ENCODE measurements around the gene TMCO4. TPM values are rescaled to one million over a fixed set of nuclear protein-coding genes. Genes with fewer than 3 reads are reported as not detected.

Gene TMCO4
- total RNA-seq, 1 experiment from 2014 or later = 19.7 TPM

GRCh38 chr1:19733615-19734014, 66.1 kb downstream of the TMCO4 start:
- TF ChIP-seq EZH2phosphoT487 (IDR thresholded peaks at IDR 0.05; ENCODE audit: borderline replicate concordance, low read length) = no peak
- TF ChIP-seq CTCF (conservative IDR thresholded peaks at IDR 0.05; ENCODE audit: low read depth, low read length) = no peak
- TF ChIP-seq EZH2 (IDR thresholded peaks at IDR 0.05; ENCODE audit: low read length, unreplicated experiment) = no peak
- ATAC-seq (no peak), DNase-seq (no peak)
- Histone ChIP-seq H3F3A (ENCODE audit: low read length, unreplicated experiment) (no peaks in the 10 kb centered on the region), H4K20me1 (ENCODE audit: low read length) (no peaks in the 10 kb centered on the region), H3K4me3 (ENCODE audit: low read length) (no peak overlapping the region), H2AFZ (ENCODE audit: low read length) (no peak overlapping the region), H3K79me2 (ENCODE audit: low read length) (no peaks in the 10 kb centered on the region), H3K9ac (ENCODE audit: low read length) (no peak overlapping the region), H3K9me2 (replicated peaks; ENCODE audit: low read length) (no peaks in the 10 kb centered on the region), H3K4me2 (ENCODE audit: low read length) (no peak overlapping the region), H3K36me3 (ENCODE audit: low read depth, low read length) (no peaks in the 10 kb centered on the region), H3K27me3 (ENCODE audit: low read length) (no peaks in the 10 kb centered on the region), H3K4me1 (ENCODE audit: insufficient read depth, low read length) (peaks cover 37% of the 10 kb centered on the region), H3K9me3 (ENCODE audit: low read length) (no peaks in the 10 kb centered on the region), H3K27ac (ENCODE audit: low read length) (no peak overlapping the region)
- intact Hi-C loops (cut with micrococcal nuclease) = no loop called here
- POLR2A ChIA-PET (ENCODE audit: unreplicated experiment) = no interaction called here
- CTCF ChIA-PET = no interaction called here
- BruUV-seq (replicated peaks) = no TSS peak

DNA sequence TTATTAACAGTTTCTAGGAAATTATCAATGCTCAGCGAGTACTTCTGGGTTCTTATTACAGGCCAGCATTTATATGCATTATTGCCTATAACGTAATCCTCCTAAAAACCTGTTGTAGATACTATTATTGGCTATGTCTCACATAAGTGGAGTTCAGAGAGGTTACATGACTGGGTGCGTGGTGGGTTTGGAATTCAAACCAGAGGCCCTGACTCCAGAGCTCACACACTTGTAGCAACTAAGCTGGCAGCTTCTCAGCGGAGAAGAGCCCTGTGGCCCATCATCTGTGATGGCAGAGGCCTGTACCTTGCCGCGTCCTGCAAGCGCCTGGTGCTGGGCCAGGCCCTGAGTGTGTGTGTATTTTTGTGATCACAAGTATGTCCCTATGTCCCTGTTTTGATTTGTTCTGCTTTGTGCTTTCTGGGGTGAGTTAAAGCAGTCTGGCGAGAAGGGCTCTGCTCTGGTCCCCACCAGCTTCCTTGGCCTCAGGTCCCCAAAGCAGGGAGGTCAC, 68.3 kb downstream of the TMCO4 start:
- no peak overlapping the region for H3K4me3 ChIP-seq (ENCODE audit: low read length)
- no peaks in the 10 kb centered on the region for H4K20me1 ChIP-seq (ENCODE audit: low read length)
- BruUV-seq (replicated peaks) = no TSS peak
- no peaks in the 10 kb centered on the region for H3K36me3 ChIP-seq (ENCODE audit: low read depth, low read length)
- intact Hi-C loops (cut with micrococcal nuclease) = no loop called here
- H3F3A ChIP-seq (ENCODE audit: low read length, unreplicated experiment) = no peaks in the 10 kb centered on the region
- DNase-seq = no peak
- peaks cover 15% of the 10 kb centered on the region for H3K4me1 ChIP-seq (ENCODE audit: insufficient read depth, low read length)
- H3K9ac ChIP-seq (ENCODE audit: low read length) = no peak overlapping the region
- ChIA-PET CTCF (no interaction called here), POLR2A (ENCODE audit: unreplicated experiment) (no interaction called here)
- no peaks in the 10 kb centered on the region for H3K9me2 ChIP-seq (replicated peaks; ENCODE audit: low read length)
- TF ChIP-seq EZH2 (IDR thresholded peaks at IDR 0.05; ENCODE audit: low read length, unreplicated experiment) = no peak
- no peak overlapping the region for H2AFZ ChIP-seq (ENCODE audit: low read length)
- no peak overlapping the region for H3K27ac ChIP-seq (ENCODE audit: low read length)
- no peaks in the 10 kb centered on the region for H3K27me3 ChIP-seq (ENCODE audit: low read length)
- no peaks in the 10 kb centered on the region for H3K79me2 ChIP-seq (ENCODE audit: low read length)
- no peaks in the 10 kb centered on the region for H3K9me3 ChIP-seq (ENCODE audit: low read length)
- no peak overlapping the region for H3K4me2 ChIP-seq (ENCODE audit: low read length)
- no peak for ATAC-seq

DNA sequence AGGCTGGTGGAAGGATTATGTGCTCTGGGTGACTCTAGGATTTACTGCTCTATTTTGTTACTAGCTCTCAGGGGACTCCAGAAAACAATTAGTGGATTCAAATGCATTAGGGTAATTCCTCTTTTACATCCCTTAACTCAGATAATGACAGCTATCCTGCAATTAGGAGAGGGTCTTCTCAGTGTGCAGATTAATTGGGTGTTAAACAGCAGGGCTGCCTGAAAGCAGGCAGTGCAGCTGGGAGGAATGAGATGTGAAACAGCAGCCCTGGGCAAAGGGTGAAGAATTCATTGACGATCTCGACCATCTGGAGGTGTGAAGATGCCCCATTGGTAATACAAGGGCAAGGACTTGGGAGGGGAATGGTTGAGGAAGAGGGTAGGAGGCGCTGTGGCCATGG, 68.9 kb downstream of the TMCO4 start:
- Histone ChIP-seq H3K9me3 (ENCODE audit: low read length) (no peaks in the 10 kb centered on the region), H3K27me3 (ENCODE audit: low read length) (no peaks in the 10 kb centered on the region), H3K27ac (ENCODE audit: low read length) (no peak overlapping the region), H3K9ac (ENCODE audit: low read length) (no peak overlapping the region), H3K9me2 (replicated peaks; ENCODE audit: low read length) (no peaks in the 10 kb centered on the region), H3F3A (ENCODE audit: low read length, unreplicated experiment) (no peaks in the 10 kb centered on the region), H2AFZ (ENCODE audit: low read length) (no peak overlapping the region), H3K79me2 (ENCODE audit: low read length) (no peaks in the 10 kb centered on the region), H3K4me1 (ENCODE audit: insufficient read depth, low read length) (peaks cover 10% of the 10 kb centered on the region), H3K36me3 (ENCODE audit: low read depth, low read length) (no peaks in the 10 kb centered on the region), H4K20me1 (ENCODE audit: low read length) (no peaks in the 10 kb centered on the region), H3K4me2 (ENCODE audit: low read length) (no peak overlapping the region), H3K4me3 (ENCODE audit: low read length) (no peak overlapping the region)
- intact Hi-C loops (cut with micrococcal nuclease) = no loop called here
- no peak for TF ChIP-seq EZH2 (IDR thresholded peaks at IDR 0.05; ENCODE audit: low read length, unreplicated experiment)
- TF ChIP-seq EZH2phosphoT487 (IDR thresholded peaks at IDR 0.05; ENCODE audit: borderline replicate concordance, low read length) = no peak
- TF ChIP-seq CTCF (conservative IDR thresholded peaks at IDR 0.05; ENCODE audit: low read depth, low read length) = no peak
- BruUV-seq (replicated peaks) = no TSS peak
- no peak for ATAC-seq
- DNase-seq = no peak
- CTCF ChIA-PET = no interaction called here
- POLR2A ChIA-PET (ENCODE audit: unreplicated experiment) = no interaction called here
